Activated CD8-positive, alpha-beta memory T cell treated with anti-CD3 and anti-CD28 coated beads for 24 hours (primary cell): ENCODE data around the gene PROM1.

Experiments used
- DNase-seq: peaks from one replicate; pipeline ENCODE4 v3.0.0-alpha.2; 2020

The PROM1 gene

GRCh38 chr4:16083241-16084191 is at the start of gene PROM1:
Gene PROM1, minus strand, starts transcription at chr4:16084023. Its CDS starts 8,117 bp downstream, at chr4:16075906.
- DNase-seq = no peak

DNA sequence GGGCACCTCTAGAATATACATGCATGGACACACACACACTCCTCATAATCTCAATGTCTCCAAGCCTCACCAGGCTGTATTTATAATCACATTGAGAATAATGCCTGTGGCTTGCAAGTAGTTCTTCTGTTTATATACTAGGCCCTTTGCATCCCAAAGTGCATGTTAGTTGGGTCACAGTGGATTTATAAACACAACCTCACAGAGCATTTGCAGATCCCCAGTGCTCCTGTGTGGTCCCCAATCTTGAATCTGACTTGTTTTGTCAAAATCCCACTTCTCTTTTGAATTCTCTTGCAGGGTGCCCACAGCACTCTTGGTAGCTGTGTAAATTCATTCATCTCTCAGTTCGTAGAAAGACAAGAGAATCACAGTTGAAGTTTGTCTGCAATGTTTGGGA is 49.6 kb upstream of the PROM1 start:
- DNase-seq = no peak

DNA sequence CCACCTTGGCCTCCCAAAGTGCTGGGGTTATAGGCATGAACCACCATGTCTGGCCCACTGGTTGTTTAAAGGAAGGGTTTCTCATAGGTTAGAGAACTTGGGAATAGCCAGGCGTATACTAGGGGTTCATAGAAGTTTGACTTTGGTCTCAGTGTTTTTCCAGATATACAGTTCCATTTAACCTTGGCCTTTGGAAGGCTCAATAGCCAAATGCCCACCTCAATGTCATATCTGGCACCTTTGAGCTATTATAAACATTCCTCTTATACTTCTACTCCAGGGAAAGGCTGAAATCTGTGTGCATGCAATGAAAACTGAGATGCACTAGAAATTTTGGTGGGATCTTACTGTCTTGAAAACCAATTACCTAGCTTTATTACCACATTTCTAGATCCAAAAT is 47.5 kb upstream of the PROM1 start:
- DNase-seq = no peak

- DNase-seq = no peak
Measured at GRCh38 chr4:16129336-16129735, 45.5 kb upstream of the PROM1 start.

- no peak for DNase-seq
Measured at GRCh38 chr4:16126714-16127113, 42.9 kb upstream of the PROM1 start.

DNA sequence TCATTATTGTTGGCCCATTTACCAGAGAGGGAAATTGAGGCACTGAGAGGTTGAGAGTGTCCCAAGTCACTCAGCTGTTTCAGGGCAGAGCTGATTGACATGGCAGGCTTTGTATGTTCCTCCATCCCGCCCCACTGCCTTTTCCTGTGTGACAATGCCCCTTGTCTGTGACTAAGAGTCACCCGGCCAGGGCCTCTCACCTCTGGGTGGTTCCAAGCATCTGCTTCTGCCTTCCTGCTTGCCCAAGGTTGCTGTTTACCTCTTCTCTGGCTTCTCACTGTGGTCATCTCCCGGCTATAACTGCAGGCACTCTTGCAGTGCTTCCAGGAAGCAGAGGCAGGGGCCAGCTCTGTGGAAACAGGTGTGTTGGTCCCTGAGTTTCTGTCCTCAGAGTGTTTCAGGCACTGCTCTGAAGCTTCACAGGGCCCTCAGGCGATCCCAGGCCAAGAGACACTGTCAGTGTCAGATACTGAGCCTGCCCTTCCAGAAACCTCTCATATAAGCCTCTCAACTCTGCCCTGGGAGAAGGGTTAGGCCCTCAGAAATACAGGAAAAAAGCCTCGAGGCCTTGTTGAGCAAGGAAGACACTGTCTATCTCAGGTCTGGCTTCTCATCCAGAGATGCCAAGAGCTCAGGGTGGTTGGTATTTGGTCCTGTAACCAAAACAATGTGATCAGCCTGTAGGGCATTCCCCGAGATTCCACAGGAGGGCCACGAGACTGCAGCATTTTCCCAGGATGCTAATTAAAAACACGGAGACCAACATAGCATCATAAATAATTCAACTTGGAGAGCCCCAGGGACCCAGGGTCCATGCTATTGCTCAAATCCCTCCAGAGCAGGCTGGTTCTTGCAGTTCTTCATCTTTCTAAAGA is 42.0 kb upstream of the PROM1 start:
- DNase-seq = no peak

- DNase-seq = no peak
Measured at GRCh38 chr4:16124232-16124631, 40.4 kb upstream of the PROM1 start.

DNA sequence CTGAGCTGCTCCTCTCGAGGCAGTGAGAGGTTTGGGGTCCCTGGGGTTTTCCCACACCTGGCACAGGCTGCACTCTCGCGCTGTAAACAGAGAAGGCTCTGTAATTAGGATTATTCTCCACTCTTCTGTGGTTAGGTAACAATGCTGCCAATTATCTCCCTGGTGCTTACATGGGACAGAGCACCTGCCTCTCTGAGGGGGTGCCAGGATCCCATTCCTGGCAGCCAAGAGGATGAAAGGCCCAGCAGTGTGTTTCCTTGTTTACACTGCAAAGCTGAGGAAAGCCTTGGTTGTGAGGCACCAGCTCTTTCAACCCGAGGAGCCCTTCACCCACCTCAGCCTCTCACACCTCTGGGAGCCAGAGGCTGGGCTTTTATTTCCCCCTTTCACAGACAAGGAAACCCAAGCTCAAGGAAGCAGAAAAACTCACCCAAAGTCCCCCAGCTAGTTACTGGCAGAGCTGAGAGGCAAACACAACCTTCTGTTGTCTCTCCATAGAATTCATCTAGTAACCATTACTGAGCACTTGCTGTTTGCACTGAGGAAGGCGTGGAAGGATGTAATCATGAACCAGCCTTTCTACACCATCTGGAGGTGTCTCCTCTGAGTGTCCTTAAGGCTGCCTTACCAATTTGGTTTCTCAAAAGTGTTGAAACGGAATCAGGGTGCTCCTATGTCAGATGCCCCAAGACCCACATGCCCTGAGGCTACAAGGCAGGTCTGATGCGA is 39.7 kb upstream of the PROM1 start:
- DNase-seq = no peak

GRCh38 chr4:16122784-16123183 is 39.0 kb upstream of the PROM1 start:
- no peak for DNase-seq

- no peak for DNase-seq
Measured at GRCh38 chr4:16122308-16122711, 38.5 kb upstream of the PROM1 start.

DNA sequence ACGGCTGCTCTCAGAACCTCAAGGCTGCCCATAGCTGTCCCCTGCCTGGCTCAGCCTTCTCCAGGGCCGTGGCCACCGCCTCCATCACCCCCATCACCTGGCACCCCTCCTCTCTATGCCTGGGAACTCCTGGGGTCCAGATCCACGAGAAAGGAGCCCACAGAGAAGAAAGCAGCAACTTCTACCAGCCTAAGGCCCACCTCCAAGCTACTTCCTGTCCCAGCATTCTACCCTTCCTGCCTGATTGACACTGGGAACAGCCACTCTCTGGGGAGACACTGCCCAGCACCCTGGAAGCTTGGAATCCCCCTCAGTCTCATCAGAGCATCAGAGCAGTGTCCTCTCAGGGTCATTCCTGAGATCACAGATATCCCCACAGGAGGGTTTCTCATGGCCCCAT is 36.9 kb upstream of the PROM1 start:
- DNase-seq = no peak

DNA sequence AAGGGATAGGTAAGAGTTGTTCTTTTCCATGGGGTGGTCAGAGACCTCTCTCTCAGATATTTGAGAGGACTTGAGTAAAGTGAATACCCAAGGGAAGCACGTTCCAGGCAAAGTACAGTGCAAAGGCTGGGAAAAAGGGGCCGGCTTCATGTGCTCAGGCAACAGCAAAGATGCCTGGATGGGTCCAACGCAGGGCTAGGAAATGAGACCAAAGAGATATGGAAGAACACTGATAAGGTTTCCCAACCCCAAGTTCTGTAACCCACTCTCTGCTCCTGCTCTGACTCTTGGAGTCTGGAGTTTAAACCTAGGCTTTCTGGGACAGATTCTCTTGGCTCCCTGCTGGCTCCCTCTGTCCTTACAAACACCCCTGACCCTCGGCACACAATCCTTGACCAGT is 36.2 kb upstream of the PROM1 start:
- DNase-seq = no peak

GRCh38 chr4:16118090-16118489 is 34.3 kb upstream of the PROM1 start:
- DNase-seq = no peak

GRCh38 chr4:16117164-16117563 is 33.3 kb upstream of the PROM1 start:
- DNase-seq = no peak

DNA sequence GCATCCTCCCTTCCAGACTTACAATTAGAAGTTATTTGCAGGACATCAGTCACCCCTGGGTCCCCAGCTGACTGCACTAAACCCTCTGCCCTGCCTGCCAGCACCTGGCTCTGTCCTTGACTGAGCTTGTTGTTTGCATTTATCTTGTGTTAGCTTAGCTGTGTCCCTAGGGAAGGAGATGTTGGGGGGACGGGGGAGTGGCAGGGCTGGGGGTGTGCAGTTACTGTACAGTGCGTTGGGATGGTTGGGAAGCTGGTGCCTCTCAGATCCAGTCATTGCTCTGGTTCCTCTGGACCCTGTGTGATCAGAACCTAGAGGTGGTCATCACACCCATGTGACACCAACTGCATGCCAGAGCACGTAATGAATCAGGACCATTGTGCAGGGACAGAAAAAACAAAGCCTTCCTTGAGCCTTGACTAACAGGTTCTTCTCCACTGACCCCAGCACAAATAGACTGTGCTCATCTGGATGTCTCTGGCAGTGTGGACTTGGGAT is 32.7 kb upstream of the PROM1 start:
- DNase-seq = no peak

DNA sequence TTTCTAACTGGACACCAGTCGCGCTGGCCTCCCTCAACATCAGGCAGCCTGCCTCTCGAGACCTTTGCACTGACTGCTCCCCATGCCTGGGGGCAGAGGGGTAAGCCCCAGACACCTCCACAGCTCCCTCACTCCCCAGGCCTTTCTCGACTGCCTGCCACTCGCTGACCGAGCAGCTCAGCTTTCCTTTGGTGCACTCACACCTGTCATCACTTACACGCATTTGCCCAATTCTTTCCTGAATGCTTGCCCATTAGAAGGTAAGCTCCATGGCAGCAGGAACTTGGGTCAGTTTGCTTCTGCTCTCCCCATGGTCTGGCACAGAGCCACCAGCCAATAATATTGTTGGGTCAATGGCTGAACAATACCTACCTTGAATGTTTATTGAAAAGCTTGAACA is 32.2 kb upstream of the PROM1 start:
- no peak for DNase-seq

DNA sequence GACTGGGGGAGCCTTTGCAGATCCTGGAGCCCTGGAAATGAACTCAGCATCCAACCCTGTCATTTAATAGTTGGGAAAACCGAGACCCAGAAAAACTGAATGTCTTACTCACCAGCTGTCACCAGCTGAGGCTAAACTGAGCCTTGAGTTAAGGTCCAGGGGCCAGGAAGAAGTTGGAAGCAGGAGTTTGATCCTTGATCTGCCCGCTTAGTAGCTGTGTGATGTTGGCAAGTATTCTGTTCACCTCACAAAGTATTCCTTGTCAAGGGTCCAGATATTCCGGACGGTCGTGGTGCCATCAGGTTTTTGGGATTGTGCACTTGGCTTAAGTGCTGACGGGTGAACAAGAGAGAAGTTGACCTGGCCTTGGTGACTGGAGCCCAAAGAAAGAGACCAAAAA is 30.7 kb upstream of the PROM1 start:
- DNase-seq = no peak

DNA sequence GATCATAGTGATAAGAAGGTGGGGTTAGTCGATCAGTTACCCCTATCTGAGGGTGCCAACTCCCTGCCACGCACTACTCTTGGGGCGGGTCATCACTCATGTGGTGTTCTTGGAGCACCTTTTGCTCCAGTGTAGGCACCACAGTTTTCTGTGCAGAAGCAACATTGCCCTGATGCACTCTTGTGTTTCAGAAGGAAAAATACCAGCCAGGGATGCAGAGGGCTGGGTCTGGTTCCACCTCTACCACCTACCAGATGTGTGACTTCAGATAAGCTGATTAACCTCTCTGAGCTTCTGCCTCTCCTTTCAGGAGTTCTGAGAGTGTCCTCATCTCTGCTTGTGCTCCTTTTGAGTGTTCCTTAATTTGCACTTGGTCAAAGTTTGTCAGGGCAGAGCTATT is 29.9 kb upstream of the PROM1 start:
- DNase-seq = no peak

DNA sequence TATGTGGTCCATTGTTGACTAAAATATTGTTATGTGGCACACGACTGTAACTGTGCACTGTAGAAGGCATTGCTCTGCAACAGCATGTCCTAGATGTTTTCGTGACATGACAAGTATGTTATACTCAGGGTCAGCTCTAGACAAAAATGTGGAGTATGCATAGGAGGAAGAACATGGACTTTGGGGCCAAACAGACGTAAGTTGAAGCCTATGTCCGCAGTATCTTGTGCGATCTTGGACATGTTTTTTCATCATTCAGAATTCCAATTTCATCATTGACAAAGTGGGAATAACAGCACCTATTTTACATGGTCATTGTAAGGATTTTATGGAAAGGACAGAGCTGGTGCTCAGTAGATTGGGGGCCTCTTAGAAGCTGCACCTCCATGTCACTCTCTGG is 27.7 kb upstream of the PROM1 start:
- DNase-seq = no peak

- DNase-seq = no peak
Measured at GRCh38 chr4:16110661-16111290, 27.0 kb upstream of the PROM1 start.

- no peak for DNase-seq
Measured at GRCh38 chr4:16110199-16110598, 26.4 kb upstream of the PROM1 start.

DNA sequence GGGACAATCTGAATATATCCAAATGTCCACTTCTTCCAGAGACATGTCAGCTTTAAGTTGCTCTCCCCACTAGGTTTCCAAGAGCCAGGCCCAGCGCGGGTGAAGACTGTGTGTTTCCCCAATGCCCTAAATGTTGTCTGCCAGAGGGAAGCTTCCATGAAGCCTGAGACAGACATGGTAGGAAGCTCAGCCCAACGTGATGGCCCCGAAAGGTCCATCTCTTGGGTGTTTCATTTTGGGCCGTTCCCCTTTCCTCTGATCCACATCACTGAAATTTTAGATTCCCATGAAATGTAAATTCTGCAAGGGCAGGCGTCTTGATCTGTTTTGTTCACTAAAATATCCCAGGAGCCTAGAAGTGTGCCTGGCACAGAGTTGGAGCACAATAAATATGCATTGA is 25.4 kb upstream of the PROM1 start:
- DNase-seq = no peak

- DNase-seq = no peak
Measured at GRCh38 chr4:16106956-16107355, 23.1 kb upstream of the PROM1 start.
